ENCODE measurements around the gene TGIF2. TPM values are rescaled to one million over a fixed set of nuclear protein-coding genes. Genes with fewer than 3 reads are reported as not detected.

Gene TGIF2
- total and polyA plus RNA-seq, 2 of the 13 experiments (the other 11 are each of a cell fraction or from before 2014, with no cell fraction given) = 41.3 to 53.9 TPM

DNA sequence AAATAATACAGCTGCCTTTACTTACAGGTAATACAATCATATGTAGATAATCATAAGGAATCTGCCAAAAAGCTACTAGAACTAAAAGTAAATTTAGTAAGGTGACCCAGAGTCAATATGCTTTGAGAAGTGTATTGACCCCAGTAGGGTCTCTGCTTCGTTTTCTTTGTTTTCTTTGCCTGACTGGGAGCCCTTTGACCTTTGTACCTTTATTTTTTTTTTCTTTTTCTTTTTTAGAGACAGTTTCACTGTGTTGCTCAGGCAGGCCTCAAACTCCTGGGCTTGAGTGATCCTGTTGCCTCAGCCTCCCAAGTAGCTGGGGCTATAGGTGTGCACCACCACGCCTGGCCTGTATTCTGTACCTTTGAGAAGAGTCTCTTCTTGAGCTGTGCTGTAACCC is 50.0 kb downstream of the TGIF2 start (continued):
- TF ChIP-seq TMF1 (CRISPR knock-in tag; IDR thresholded peaks at IDR 0.05; ENCODE audit: low read depth) (no peak), ZNF607 (CRISPR knock-in tag; IDR thresholded peaks at IDR 0.05; ENCODE audit: borderline replicate concordance) (no peak), ISX (CRISPR knock-in tag; conservative IDR thresholded peaks at IDR 0.05) (no peak), NRL (CRISPR knock-in tag; IDR thresholded peaks at IDR 0.05; ENCODE audit: borderline replicate concordance) (no peak), MIER2 (CRISPR knock-in tag; IDR thresholded peaks at IDR 0.05) (no peak), ZFP41 (CRISPR knock-in tag; IDR thresholded peaks at IDR 0.05; ENCODE audit: borderline replicate concordance) (no peak), ELF3 (CRISPR knock-in tag; IDR thresholded peaks at IDR 0.05) (no peak), ZMAT3 (CRISPR knock-in tag; conservative IDR thresholded peaks at IDR 0.05) (no peak), SAP130 (CRISPR knock-in tag; IDR thresholded peaks at IDR 0.05; ENCODE audit: low read depth) (peak; percentile 8; the same call in 1 of the 2 replicates), ZKSCAN8 (CRISPR knock-in tag; IDR thresholded peaks at IDR 0.05; ENCODE audit: borderline replicate concordance) (0 out of 2 replicates have a peak, but pooled peaks have one; percentile 1), ZBTB42 (CRISPR knock-in tag; IDR thresholded peaks at IDR 0.05) (no peak), ZNF546 (CRISPR knock-in tag; conservative IDR thresholded peaks at IDR 0.05) (no peak), ZSCAN29 (CRISPR knock-in tag; conservative IDR thresholded peaks at IDR 0.05) (no peak), POLR2AphosphoS5 (IDR thresholded peaks at IDR 0.05; ENCODE audit: low read depth, low read length) (no peak), LCORL (IDR thresholded peaks at IDR 0.05) (no peak), LCORL (CRISPR knock-in tag; IDR thresholded peaks at IDR 0.05) (peak; percentile 48; the same call in 1 of the 2 replicates), TOE1 (CRISPR knock-in tag; IDR thresholded peaks at IDR 0.05) (no peak), ZFP91 (CRISPR knock-in tag; IDR thresholded peaks at IDR 0.05; ENCODE audit: borderline replicate concordance) (no peak), KDM1A (CRISPR knock-in tag; IDR thresholded peaks at IDR 0.05) (peak; percentile 22; the same call in 1 of the 2 replicates), CREM (IDR thresholded peaks at IDR 0.05) (peak; percentile 59; the same call in 1 of the 2 replicates), CREM (CRISPR knock-in tag; IDR thresholded peaks at IDR 0.05) (no peak), ZNF160 (CRISPR knock-in tag; IDR thresholded peaks at IDR 0.05) (no peak)
- TF ChIP-seq, protein P1, sequence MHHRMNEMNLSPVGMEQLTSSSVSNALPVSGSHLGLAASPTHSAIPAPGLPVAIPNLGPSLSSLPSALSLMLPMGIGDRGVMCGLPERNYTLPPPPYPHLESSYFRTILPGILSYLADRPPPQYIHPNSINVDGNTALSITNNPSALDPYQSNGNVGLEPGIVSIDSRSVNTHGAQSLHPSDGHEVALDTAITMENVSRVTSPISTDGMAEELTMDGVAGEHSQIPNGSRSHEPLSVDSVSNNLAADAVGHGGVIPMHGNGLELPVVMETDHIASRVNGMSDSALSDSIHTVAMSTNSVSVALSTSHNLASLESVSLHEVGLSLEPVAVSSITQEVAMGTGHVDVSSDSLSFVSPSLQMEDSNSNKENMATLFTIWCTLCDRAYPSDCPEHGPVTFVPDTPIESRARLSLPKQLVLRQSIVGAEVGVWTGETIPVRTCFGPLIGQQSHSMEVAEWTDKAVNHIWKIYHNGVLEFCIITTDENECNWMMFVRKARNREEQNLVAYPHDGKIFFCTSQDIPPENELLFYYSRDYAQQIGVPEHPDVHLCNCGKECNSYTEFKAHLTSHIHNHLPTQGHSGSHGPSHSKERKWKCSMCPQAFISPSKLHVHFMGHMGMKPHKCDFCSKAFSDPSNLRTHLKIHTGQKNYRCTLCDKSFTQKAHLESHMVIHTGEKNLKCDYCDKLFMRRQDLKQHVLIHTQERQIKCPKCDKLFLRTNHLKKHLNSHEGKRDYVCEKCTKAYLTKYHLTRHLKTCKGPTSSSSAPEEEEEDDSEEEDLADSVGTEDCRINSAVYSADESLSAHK (CRISPR knock-in tag; IDR thresholded peaks at IDR 0.05; ENCODE audit: borderline replicate concordance) = no peak
- TF ChIP-seq, protein P2, sequence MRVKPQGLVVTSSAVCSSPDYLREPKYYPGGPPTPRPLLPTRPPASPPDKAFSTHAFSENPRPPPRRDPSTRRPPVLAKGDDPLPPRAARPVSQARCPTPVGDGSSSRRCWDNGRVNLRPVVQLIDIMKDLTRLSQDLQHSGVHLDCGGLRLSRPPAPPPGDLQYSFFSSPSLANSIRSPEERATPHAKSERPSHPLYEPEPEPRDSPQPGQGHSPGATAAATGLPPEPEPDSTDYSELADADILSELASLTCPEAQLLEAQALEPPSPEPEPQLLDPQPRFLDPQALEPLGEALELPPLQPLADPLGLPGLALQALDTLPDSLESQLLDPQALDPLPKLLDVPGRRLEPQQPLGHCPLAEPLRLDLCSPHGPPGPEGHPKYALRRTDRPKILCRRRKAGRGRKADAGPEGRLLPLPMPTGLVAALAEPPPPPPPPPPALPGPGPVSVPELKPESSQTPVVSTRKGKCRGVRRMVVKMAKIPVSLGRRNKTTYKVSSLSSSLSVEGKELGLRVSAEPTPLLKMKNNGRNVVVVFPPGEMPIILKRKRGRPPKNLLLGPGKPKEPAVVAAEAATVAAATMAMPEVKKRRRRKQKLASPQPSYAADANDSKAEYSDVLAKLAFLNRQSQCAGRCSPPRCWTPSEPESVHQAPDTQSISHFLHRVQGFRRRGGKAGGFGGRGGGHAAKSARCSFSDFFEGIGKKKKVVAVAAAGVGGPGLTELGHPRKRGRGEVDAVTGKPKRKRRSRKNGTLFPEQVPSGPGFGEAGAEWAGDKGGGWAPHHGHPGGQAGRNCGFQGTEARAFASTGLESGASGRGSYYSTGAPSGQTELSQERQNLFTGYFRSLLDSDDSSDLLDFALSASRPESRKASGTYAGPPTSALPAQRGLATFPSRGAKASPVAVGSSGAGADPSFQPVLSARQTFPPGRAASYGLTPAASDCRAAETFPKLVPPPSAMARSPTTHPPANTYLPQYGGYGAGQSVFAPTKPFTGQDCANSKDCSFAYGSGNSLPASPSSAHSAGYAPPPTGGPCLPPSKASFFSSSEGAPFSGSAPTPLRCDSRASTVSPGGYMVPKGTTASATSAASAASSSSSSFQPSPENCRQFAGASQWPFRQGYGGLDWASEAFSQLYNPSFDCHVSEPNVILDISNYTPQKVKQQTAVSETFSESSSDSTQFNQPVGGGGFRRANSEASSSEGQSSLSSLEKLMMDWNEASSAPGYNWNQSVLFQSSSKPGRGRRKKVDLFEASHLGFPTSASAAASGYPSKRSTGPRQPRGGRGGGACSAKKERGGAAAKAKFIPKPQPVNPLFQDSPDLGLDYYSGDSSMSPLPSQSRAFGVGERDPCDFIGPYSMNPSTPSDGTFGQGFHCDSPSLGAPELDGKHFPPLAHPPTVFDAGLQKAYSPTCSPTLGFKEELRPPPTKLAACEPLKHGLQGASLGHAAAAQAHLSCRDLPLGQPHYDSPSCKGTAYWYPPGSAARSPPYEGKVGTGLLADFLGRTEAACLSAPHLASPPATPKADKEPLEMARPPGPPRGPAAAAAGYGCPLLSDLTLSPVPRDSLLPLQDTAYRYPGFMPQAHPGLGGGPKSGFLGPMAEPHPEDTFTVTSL (CRISPR knock-in tag; IDR thresholded peaks at IDR 0.05; ENCODE audit: borderline replicate concordance) = peak; percentile 32; the same call in 1 of the 2 replicates
